Measurements from ENCODE around the gene DPP6.

Gene DPP6

GRCh38 chr7:154853727-154854095, 801.5 kb downstream of the DPP6 start:
- H2AFZ ChIP-seq (ENCODE audit: low read length), result no peak overlapping the region
- H3F3A ChIP-seq (ENCODE audit: low read depth), result no peaks in the 10 kb centered on the region
- H3K4me2 ChIP-seq (ENCODE audit: low read depth, low read length, poor library complexity, severe bottlenecking), result no peak overlapping the region
- H3K4me1 ChIP-seq (ENCODE audit: insufficient read depth, low read length, poor library complexity, severe bottlenecking), result peaks cover 4% of the 10 kb centered on the region
- no peaks in the 10 kb centered on the region; the same call in 1 of the 2 replicates for H3K9me3 ChIP-seq (ENCODE audit: insufficient read depth, low read depth, low read length)
- H3K4me3 ChIP-seq (ENCODE audit: low read length, poor library complexity, severe bottlenecking), result no peak overlapping the region
- TF ChIP-seq CTCF (conservative IDR thresholded peaks at IDR 0.05; ENCODE audit: low read length) (no peak), EZH2phosphoT487 (IDR thresholded peaks at IDR 0.05; ENCODE audit: borderline replicate concordance) (no peak)
- H3K27me3 ChIP-seq (ENCODE audit: insufficient read depth, low read length, poor library complexity, severe bottlenecking), result no peaks in the 10 kb centered on the region
- no peaks in the 10 kb centered on the region for H4K20me1 ChIP-seq (ENCODE audit: insufficient read depth, low read length, poor library complexity, severe bottlenecking)
- no peaks in the 10 kb centered on the region for H3K9me2 ChIP-seq (replicated peaks; ENCODE audit: low read depth, low read length)
- no peaks in the 10 kb centered on the region for H3K79me2 ChIP-seq (ENCODE audit: insufficient read depth, low read length)
- H3K36me3 ChIP-seq (ENCODE audit: insufficient read depth, low read length), result no peaks in the 10 kb centered on the region
- no peak overlapping the region for H3K9ac ChIP-seq (ENCODE audit: low read depth, low read length, poor library complexity, severe bottlenecking)

GRCh38 chr7:154854836-154855235, 802.6 kb downstream of the DPP6 start:
- no peaks in the 10 kb centered on the region for H3F3A ChIP-seq (ENCODE audit: low read depth)
- no peak overlapping the region for H3K4me2 ChIP-seq (ENCODE audit: low read depth, low read length, poor library complexity, severe bottlenecking)
- no peaks in the 10 kb centered on the region; the same call in 1 of the 2 replicates for H3K9me3 ChIP-seq (ENCODE audit: insufficient read depth, low read depth, low read length)
- no peaks in the 10 kb centered on the region for H3K9me2 ChIP-seq (replicated peaks; ENCODE audit: low read depth, low read length)
- no peaks in the 10 kb centered on the region for H3K79me2 ChIP-seq (ENCODE audit: insufficient read depth, low read length)
- no peaks in the 10 kb centered on the region for H3K36me3 ChIP-seq (ENCODE audit: insufficient read depth, low read length)
- H3K4me3 ChIP-seq (ENCODE audit: low read length, poor library complexity, severe bottlenecking), result no peak overlapping the region
- H3K9ac ChIP-seq (ENCODE audit: low read depth, low read length, poor library complexity, severe bottlenecking), result no peak overlapping the region
- peaks cover 4% of the 10 kb centered on the region for H3K4me1 ChIP-seq (ENCODE audit: insufficient read depth, low read length, poor library complexity, severe bottlenecking)
- H2AFZ ChIP-seq (ENCODE audit: low read length), result no peak overlapping the region
- TF ChIP-seq EZH2phosphoT487 (IDR thresholded peaks at IDR 0.05; ENCODE audit: borderline replicate concordance), result no peak
- no peak for TF ChIP-seq CTCF (conservative IDR thresholded peaks at IDR 0.05; ENCODE audit: low read length)
- H3K27me3 ChIP-seq (ENCODE audit: insufficient read depth, low read length, poor library complexity, severe bottlenecking), result no peaks in the 10 kb centered on the region
- no peaks in the 10 kb centered on the region for H4K20me1 ChIP-seq (ENCODE audit: insufficient read depth, low read length, poor library complexity, severe bottlenecking)

- no peak for TF ChIP-seq CTCF (conservative IDR thresholded peaks at IDR 0.05; ENCODE audit: low read length)
- no peak for TF ChIP-seq EZH2phosphoT487 (IDR thresholded peaks at IDR 0.05; ENCODE audit: borderline replicate concordance)
- H3K36me3 ChIP-seq (ENCODE audit: insufficient read depth, low read length), result no peaks in the 10 kb centered on the region
- no peaks in the 10 kb centered on the region for H4K20me1 ChIP-seq (ENCODE audit: insufficient read depth, low read length, poor library complexity, severe bottlenecking)
- no peaks in the 10 kb centered on the region for H3K9me3 ChIP-seq (ENCODE audit: insufficient read depth, low read depth, low read length)
- H3F3A ChIP-seq (ENCODE audit: low read depth), result no peaks in the 10 kb centered on the region
- H3K4me2 ChIP-seq (ENCODE audit: low read depth, low read length, poor library complexity, severe bottlenecking), result no peak overlapping the region
- no peaks in the 10 kb centered on the region for H3K27me3 ChIP-seq (ENCODE audit: insufficient read depth, low read length, poor library complexity, severe bottlenecking)
- H3K4me1 ChIP-seq (ENCODE audit: insufficient read depth, low read length, poor library complexity, severe bottlenecking), result peaks cover 4% of the 10 kb centered on the region
- H3K9ac ChIP-seq (ENCODE audit: low read depth, low read length, poor library complexity, severe bottlenecking), result no peak overlapping the region
- H2AFZ ChIP-seq (ENCODE audit: low read length), result no peak overlapping the region
- H3K9me2 ChIP-seq (replicated peaks; ENCODE audit: low read depth, low read length), result no peaks in the 10 kb centered on the region
- no peak overlapping the region for H3K4me3 ChIP-seq (ENCODE audit: low read length, poor library complexity, severe bottlenecking)
- no peaks in the 10 kb centered on the region for H3K79me2 ChIP-seq (ENCODE audit: insufficient read depth, low read length)
Observed at GRCh38 chr7:154855366-154855765, 803.2 kb downstream of the DPP6 start.

Measured in Loucy (cell line).